OCI-LY1 (cell line): ENCODE data around the gene AGO1.
"Not testable (repeated sequence)": the region's sequence is repeated elsewhere in the genome, so short reads cannot be mapped to it uniquely, and the experiment has no call there.

Experiments
- H2AFZ ChIP-seq: fragments of 200-600 bp; sonication (generic), shearing (Covaris generic); 2 replicates; pipeline ENCODE4 v1.6.0; 2014; ENCODE audit warnings: antibody characterized with exemption, mild to moderate bottlenecking, low read length
- H3F3A ChIP-seq: fragments of 200-600 bp; sonication (generic), shearing (Covaris generic); 2 replicates; pipeline ENCODE4 v1.6.0; 2014; ENCODE audit warnings: mild to moderate bottlenecking, antibody characterized with exemption, low read length, moderate library complexity; ENCODE audit not compliant: insufficient read depth
- H3K27ac ChIP-seq: fragments of 200-600 bp; sonication (generic); 2 replicates; pipeline ENCODE4 v1.5.1; 2014; ENCODE audit warnings: low read length, mixed run types, mild to moderate bottlenecking, low read depth; ENCODE audit not compliant: poor library complexity, severe bottlenecking
- H3K27me3 ChIP-seq: fragments of 200-600 bp; sonication (generic); 2 replicates; pipeline ENCODE4 v1.6.0; 2014; ENCODE audit warnings: antibody characterized with exemption, mild to moderate bottlenecking, low read length, moderate library complexity; ENCODE audit not compliant: insufficient read depth
- H3K36me3 ChIP-seq: fragments of 200-600 bp; sonication (generic); 2 replicates; pipeline ENCODE4 v1.6.1; 2014; ENCODE audit warnings: mild to moderate bottlenecking, antibody characterized with exemption, low read length, moderate library complexity, mixed read lengths; ENCODE audit not compliant: insufficient read depth
- H3K4me1 ChIP-seq: fragments of 200-600 bp; sonication (generic); 2 replicates; pipeline ENCODE4 v1.5.1; 2014; ENCODE audit warnings: mild to moderate bottlenecking, low read length, moderate library complexity; ENCODE audit not compliant: insufficient read depth, severe bottlenecking
- H3K4me2 ChIP-seq: fragments of 200-600 bp; sonication (generic), shearing (Covaris generic); 2 replicates; pipeline ENCODE4 v1.6.1; 2014; ENCODE audit warnings: low read length
- H3K4me3 ChIP-seq: fragments of 200-600 bp; sonication (generic); 2 replicates; pipeline ENCODE4 v1.5.1; 2014; ENCODE audit warnings: low read length, low read depth, mild to moderate bottlenecking, mixed read lengths; ENCODE audit not compliant: poor library complexity, severe bottlenecking
- H3K79me2 ChIP-seq: fragments of 200-600 bp; shearing (Covaris generic); 2 replicates; pipeline ENCODE4 v1.6.1; 2016; ENCODE audit warnings: mixed run types, low read length, mixed read lengths; ENCODE audit not compliant: insufficient read depth
- H3K9ac ChIP-seq: fragments of 200-600 bp; sonication (generic), shearing (Covaris generic); 2 replicates; pipeline ENCODE4 v1.6.1; 2014; ENCODE audit warnings: mild to moderate bottlenecking, low read length, mixed read lengths
- H3K9me2 ChIP-seq: fragments of 200-600 bp; sonication (generic), shearing (Covaris generic); 2 replicates; pipeline ENCODE4 v1.6.1; 2014; ENCODE audit warnings: low read depth, mild to moderate bottlenecking, low read length, mixed read lengths
- H3K9me3 ChIP-seq: fragments of 200-600 bp; shearing (Covaris generic); 2 replicates; pipeline ENCODE4 v1.6.1; 2014; ENCODE audit warnings: low read length, mixed read lengths
- H4K20me1 ChIP-seq: fragments of 200-600 bp; sonication (generic), shearing (Covaris generic); 2 replicates; pipeline ENCODE4 v1.6.0; 2016; ENCODE audit warnings: mild to moderate bottlenecking, low read length; ENCODE audit not compliant: insufficient read depth
- EZH2 ChIP-seq: fragments of 200-600 bp; sonication (generic), shearing (Covaris generic); IDR thresholded peaks from 2 replicates; pipeline ENCODE4 v1.8.0; 2017; ENCODE audit warnings: borderline replicate concordance, mixed run types, mild to moderate bottlenecking, antibody characterized with exemption, low read length, moderate library complexity, mixed read lengths
- TF ChIP-seq, protein P1 (sequence below): fragments of 200-600 bp; sonication (generic), shearing (Covaris generic); IDR thresholded peaks from 2 replicates; pipeline ENCODE4 v1.5.1; 2017; ENCODE audit warnings: mild to moderate bottlenecking, antibody characterized with exemption, low read length, moderate library complexity, mixed read lengths

Gene AGO1

DNA sequence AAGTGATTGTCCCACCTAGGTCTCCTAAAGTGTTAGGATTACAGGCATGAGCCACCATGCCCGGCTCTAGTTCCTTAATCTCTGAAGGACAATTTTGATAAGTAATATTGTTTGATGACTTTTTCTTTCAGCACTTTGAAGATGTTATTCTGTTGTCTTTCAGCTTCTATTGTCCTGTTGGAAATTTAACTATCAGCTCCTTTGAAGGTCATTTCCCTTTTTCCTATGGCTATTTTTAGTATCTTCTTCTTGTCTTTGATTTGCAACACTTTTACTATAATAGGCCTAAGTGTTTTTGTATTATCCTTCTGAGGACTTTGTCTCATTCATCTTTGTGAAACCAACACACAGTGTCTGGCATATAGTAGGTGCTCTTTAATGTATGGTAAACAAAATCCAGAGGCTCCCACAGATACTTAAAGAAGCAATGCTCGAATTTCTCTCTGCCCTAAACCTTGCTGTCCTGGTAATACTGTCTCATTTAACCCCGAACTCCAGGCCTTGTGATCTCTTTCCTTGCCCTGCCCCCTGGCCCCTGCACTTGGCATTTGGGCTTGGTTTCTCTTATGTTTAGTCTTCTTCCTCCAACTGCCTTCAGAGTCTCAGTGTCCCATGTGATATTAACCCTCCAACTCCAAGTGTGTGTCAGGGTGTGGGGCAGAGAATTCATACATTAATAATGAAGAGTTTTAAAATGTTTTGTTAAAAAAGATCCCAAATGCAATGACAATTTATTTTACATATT is 19.0 kb upstream of the AGO1 start:
- Histone ChIP-seq H3K9me2 (no peaks in the 10 kb centered on the region), H3K9me3 (no peaks in the 10 kb centered on the region), H4K20me1 (no peaks in the 10 kb centered on the region), H3F3A (no peaks in the 10 kb centered on the region), H3K27me3 (no peaks in the 10 kb centered on the region), H3K4me1 (no peaks in the 10 kb centered on the region), H3K9ac (no peak overlapping the region), H3K79me2 (no peaks in the 10 kb centered on the region), H3K4me2 (no peak overlapping the region), H3K27ac (no peak overlapping the region), H3K4me3 (no peak overlapping the region), H2AFZ (no peak overlapping the region), H3K36me3 (no peaks in the 10 kb centered on the region)
- TF ChIP-seq, protein P1, sequence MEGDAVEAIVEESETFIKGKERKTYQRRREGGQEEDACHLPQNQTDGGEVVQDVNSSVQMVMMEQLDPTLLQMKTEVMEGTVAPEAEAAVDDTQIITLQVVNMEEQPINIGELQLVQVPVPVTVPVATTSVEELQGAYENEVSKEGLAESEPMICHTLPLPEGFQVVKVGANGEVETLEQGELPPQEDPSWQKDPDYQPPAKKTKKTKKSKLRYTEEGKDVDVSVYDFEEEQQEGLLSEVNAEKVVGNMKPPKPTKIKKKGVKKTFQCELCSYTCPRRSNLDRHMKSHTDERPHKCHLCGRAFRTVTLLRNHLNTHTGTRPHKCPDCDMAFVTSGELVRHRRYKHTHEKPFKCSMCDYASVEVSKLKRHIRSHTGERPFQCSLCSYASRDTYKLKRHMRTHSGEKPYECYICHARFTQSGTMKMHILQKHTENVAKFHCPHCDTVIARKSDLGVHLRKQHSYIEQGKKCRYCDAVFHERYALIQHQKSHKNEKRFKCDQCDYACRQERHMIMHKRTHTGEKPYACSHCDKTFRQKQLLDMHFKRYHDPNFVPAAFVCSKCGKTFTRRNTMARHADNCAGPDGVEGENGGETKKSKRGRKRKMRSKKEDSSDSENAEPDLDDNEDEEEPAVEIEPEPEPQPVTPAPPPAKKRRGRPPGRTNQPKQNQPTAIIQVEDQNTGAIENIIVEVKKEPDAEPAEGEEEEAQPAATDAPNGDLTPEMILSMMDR: no peak
- TF ChIP-seq EZH2: no peak

DNA sequence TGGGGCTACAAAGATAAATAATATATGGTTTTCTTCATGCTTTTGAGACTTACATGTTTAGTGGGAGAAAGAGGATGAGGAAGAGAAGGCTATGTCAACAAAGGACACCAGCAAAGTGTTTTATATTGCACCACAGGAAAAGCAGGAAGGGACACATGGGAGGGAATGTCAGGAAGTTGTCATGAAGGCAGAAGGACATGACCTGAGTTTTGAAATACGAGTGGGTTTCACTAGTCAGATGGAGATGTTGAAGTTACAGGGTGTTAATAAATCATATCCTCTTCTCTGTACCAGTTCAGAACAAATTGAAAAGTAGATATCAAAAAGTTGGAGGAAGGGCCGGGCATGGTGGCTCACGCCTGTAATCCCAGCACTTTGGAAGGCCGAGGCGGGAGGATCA is 18.2 kb upstream of the AGO1 start:
- H3K4me3 ChIP-seq: no peak overlapping the region
- no peaks in the 10 kb centered on the region for H4K20me1 ChIP-seq
- no peaks in the 10 kb centered on the region for H3K79me2 ChIP-seq
- no peaks in the 10 kb centered on the region for H3F3A ChIP-seq
- no peaks in the 10 kb centered on the region for H3K27me3 ChIP-seq
- H2AFZ ChIP-seq: no peak overlapping the region
- TF ChIP-seq EZH2: no peak
- TF ChIP-seq, protein P1: no peak
- H3K4me1 ChIP-seq: no peaks in the 10 kb centered on the region
- no peaks in the 10 kb centered on the region for H3K9me3 ChIP-seq
- no peak overlapping the region for H3K4me2 ChIP-seq
- no peaks in the 10 kb centered on the region for H3K36me3 ChIP-seq
- no peak overlapping the region for H3K27ac ChIP-seq
- no peak overlapping the region for H3K9ac ChIP-seq
- H3K9me2 ChIP-seq: no peaks in the 10 kb centered on the region

DNA sequence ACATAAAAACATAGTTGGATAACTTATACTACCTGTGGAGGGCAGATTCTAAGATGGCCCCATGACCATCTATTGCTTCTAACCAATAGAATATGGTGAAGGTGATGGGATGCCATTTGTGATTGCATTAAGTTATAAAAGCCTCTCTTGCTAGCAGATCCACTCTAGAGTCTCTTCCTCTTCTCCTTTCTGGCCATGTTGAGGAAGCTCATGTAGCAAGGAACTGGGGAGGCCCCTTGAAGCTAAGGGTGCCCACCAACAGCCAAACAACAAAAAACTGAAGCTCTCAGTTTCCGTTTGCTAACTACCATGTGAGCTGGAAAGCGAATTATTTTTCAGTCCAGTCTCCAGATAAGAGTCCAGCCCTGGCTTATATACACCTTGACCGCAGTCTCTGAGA is 16.0 kb upstream of the AGO1 start:
- TF ChIP-seq, protein P1: no peak
- TF ChIP-seq EZH2: no peak
- H3K9me3 ChIP-seq: no peaks in the 10 kb centered on the region
- no peaks in the 10 kb centered on the region for H3K79me2 ChIP-seq
- H3K27ac ChIP-seq: no peak overlapping the region
- H3K4me3 ChIP-seq: no peak overlapping the region
- no peak overlapping the region for H3K4me2 ChIP-seq
- no peaks in the 10 kb centered on the region for H3K4me1 ChIP-seq
- no peak overlapping the region for H2AFZ ChIP-seq
- H4K20me1 ChIP-seq: no peaks in the 10 kb centered on the region
- no peaks in the 10 kb centered on the region for H3K27me3 ChIP-seq
- no peaks in the 10 kb centered on the region for H3K36me3 ChIP-seq
- no peaks in the 10 kb centered on the region for H3K9me2 ChIP-seq
- no peak overlapping the region for H3K9ac ChIP-seq
- H3F3A ChIP-seq: no peaks in the 10 kb centered on the region

DNA sequence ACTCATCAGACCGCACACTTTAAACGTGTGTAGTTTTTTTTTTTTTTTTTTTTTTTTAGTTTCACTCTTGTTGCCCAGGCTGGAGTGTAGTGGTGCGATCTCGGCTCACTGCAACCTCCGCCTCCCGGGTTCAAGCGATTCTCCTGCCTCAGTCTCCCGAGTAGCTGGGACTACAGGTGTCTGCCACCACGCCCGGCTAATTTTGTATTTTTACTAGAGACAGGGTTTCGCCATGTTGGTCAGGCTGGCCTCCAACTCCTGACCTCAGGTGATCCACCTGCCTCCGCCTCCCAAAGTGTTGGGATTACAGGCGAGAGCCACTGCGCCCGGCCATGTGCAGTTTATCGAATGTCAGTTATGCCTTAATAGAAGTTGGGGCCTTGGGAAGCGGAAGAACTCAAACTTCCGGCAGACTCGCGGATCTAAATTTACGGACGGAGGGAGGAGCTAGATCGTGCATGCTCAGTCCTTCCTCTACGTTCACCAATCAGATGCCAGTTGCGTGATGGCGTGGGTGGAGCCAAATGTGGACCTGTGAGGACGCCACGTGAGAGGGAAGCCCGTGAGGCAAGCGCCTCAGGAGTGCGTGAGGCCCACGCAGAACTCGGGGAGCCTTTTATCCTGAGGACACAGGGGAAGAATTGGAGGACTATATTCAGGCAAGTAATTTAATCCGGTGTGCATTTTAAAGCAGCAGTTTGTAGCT is 13.6 kb upstream of the AGO1 start:
- H3K27ac ChIP-seq, H3K36me3 ChIP-seq, H3F3A ChIP-seq, H3K9me2 ChIP-seq, H2AFZ ChIP-seq, H3K79me2 ChIP-seq, H3K9me3 ChIP-seq, H4K20me1 ChIP-seq, H3K4me1 ChIP-seq, H3K4me2 ChIP-seq, H3K27me3 ChIP-seq, H3K4me3 ChIP-seq, H3K9ac ChIP-seq: not testable (repeated sequence)
